Measurements from ENCODE around the gene UGT1A5.

DNA sequence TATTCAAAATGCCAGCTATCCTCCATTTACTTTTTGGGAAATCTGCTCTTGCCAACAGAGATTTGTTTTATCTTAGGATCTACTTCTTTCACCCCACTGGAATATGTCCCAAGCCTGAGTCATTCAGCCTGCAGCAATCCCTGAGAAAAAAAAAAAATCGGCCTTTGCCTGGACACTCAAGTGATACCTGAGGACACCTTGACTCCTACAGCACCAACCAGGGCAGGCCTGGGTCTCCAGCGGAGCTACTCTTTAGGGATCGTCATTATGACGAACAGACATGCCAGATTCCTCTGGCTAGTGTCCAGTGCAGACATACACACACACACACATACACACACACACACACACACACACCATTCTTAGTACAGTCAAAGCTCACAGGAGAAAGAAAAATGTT lies 22.3 kb upstream of the UGT1A5 start:
- TF ChIP-seq POLR2A (IDR thresholded peaks at IDR 0.05) (no peak), CTCF (IDR thresholded peaks at IDR 0.05) (no peak)

Measured in uterus (tissue), 2 donors.